GM04503 (cell line): ENCODE results near the gene EXTL1.
"Not testable (repeated sequence)": the region's sequence is repeated elsewhere in the genome, so short reads cannot be mapped to it uniquely, and the experiment has no call there.

Source experiments
- DNase-seq: peaks from one replicate; pipeline ENCODE4 v3.0.0-alpha.2; 2012; ENCODE audit warnings: low read depth

Gene EXTL1

GRCh38 chr1:26021647-26022403, at the start of gene EXTL1:
Gene EXTL1 (plus strand): TSS chr1:26021775. CDS start chr1:26022647, 872 bp downstream.
- no peak for DNase-seq

GRCh38 chr1:25971811-25972180, 49.8 kb upstream of the EXTL1 start:
- no peak for DNase-seq

- no peak for DNase-seq
Observed at GRCh38 chr1:25973610-25974321, 47.8 kb upstream of the EXTL1 start.

GRCh38 chr1:25977801-25978200, 43.8 kb upstream of the EXTL1 start:
- no peak for DNase-seq

GRCh38 chr1:25978403-25978802, 43.2 kb upstream of the EXTL1 start:
- no peak for DNase-seq

GRCh38 chr1:25979210-25979609, 42.4 kb upstream of the EXTL1 start:
- DNase-seq: no peak

GRCh38 chr1:25985171-25985570, 36.4 kb upstream of the EXTL1 start:
- DNase-seq: no peak

- DNase-seq: no peak
Observed at GRCh38 chr1:25985670-25986069, 35.9 kb upstream of the EXTL1 start.

GRCh38 chr1:25986773-25987172, 34.8 kb upstream of the EXTL1 start:
- DNase-seq: not testable (repeated sequence)

GRCh38 chr1:25987951-25988350, 33.6 kb upstream of the EXTL1 start:
- no peak for DNase-seq

- no peak for DNase-seq
Observed at GRCh38 chr1:25989440-25990234, 31.9 kb upstream of the EXTL1 start.

- no peak for DNase-seq
Observed at GRCh38 chr1:25990251-25990650, 31.3 kb upstream of the EXTL1 start.

- DNase-seq: no peak
Observed at GRCh38 chr1:25990702-25991395, 30.7 kb upstream of the EXTL1 start.

GRCh38 chr1:25991937-25992688, 29.5 kb upstream of the EXTL1 start:
- no peak for DNase-seq

- no peak for DNase-seq
Observed at GRCh38 chr1:25992689-25993171, 28.8 kb upstream of the EXTL1 start.

- DNase-seq: no peak
Observed at GRCh38 chr1:25993197-25993951, 28.2 kb upstream of the EXTL1 start.

GRCh38 chr1:25994402-25995150, 27.0 kb upstream of the EXTL1 start:
- DNase-seq: no peak

GRCh38 chr1:25996966-25997827, 24.4 kb upstream of the EXTL1 start:
- DNase-seq: no peak
